ENCODE measurements around the gene MAPK12. TPM values are rescaled to one million over a fixed set of nuclear protein-coding genes. Genes with fewer than 3 reads are reported as not detected.

MAPK12 gene
- total RNA-seq, 4 donors from 2014 or later, result 3.1 to 5.1 (median 3.7) TPM

GRCh38 chr22:50289942-50290630, 28.6 kb upstream of the MAPK12 start:
- peaks cover 34 to 36% of the 10 kb centered on the region in 2 donors for H3K4me1 ChIP-seq
- intact Hi-C loops (cut with DNase I), result no loop called here
- H3K36me3 ChIP-seq, result peaks cover 45 to 47% of the 10 kb centered on the region in 2 donors
- no peaks in the 10 kb centered on the region for H3K27me3 ChIP-seq
- no peak overlapping the region for H3K4me3 ChIP-seq (replicated peaks in 1 of 3)
- WGBS, 2 donors, result 87 to 92% methylated on average over 3 to 27 of the region's 37 CpGs
- TF ChIP-seq, protein P1, sequence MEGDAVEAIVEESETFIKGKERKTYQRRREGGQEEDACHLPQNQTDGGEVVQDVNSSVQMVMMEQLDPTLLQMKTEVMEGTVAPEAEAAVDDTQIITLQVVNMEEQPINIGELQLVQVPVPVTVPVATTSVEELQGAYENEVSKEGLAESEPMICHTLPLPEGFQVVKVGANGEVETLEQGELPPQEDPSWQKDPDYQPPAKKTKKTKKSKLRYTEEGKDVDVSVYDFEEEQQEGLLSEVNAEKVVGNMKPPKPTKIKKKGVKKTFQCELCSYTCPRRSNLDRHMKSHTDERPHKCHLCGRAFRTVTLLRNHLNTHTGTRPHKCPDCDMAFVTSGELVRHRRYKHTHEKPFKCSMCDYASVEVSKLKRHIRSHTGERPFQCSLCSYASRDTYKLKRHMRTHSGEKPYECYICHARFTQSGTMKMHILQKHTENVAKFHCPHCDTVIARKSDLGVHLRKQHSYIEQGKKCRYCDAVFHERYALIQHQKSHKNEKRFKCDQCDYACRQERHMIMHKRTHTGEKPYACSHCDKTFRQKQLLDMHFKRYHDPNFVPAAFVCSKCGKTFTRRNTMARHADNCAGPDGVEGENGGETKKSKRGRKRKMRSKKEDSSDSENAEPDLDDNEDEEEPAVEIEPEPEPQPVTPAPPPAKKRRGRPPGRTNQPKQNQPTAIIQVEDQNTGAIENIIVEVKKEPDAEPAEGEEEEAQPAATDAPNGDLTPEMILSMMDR (IDR thresholded peaks at IDR 0.05), result no peak
- TF ChIP-seq POLR2A (IDR thresholded peaks at IDR 0.05), result no peak
- H3K9me3 ChIP-seq, result no peaks in the 10 kb centered on the region
- no peak overlapping the region for H3K27ac ChIP-seq
- no peak for DNase-seq

- H3K4me3 ChIP-seq (replicated peaks in 1 of 3), result no peak overlapping the region
- TF ChIP-seq POLR2A (IDR thresholded peaks at IDR 0.05), result no peak
- TF ChIP-seq, protein P1 (IDR thresholded peaks at IDR 0.05), result no peak
- H3K4me1 ChIP-seq, result peaks cover 27 to 28% of the 10 kb centered on the region in 2 donors
- 96% methylated on average over 41 to 42 of the region's 57 CpGs for WGBS, 2 donors
- H3K27ac ChIP-seq, result no peak overlapping the region
- no peaks in the 10 kb centered on the region for H3K9me3 ChIP-seq
- H3K36me3 ChIP-seq, result peaks cover 48 to 53% of the 10 kb centered on the region in 2 donors
- no peak for DNase-seq
- intact Hi-C loops (cut with DNase I), result no loop called here
- H3K27me3 ChIP-seq, result no peaks in the 10 kb centered on the region
These were observed 27.9 kb upstream of the MAPK12 start for GRCh38 chr22:50289151-50289941.

DNA sequence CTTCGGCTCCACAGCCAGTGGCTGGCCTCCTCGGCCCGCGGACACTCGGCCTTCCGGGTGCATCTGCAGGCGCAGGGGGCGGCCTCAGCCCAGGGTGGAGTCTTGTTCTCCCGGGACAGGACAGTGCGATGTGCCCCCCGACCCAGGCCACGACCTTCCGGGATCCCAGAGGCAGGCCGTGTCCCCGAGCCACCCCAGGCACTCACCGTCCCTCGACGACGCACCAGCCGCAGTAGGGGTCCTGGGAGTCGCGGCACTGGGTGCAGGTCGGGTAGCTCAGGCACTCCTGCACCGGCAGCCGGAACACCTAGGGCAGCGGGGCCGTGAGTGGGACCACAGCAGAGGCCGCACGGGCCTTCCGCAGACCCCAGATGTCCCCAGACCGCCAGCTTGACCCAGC, 26.2 kb upstream of the MAPK12 start:
- 91% methylated on average over 13 of the region's 31 CpGs; no CpG with 5 or more reads in 1 of the 2 donors for WGBS, 2 donors
- Histone ChIP-seq H3K4me1 (peaks cover 11 to 16% of the 10 kb centered on the region in 2 donors), H3K4me3 (replicated peaks in 1 of 3) (no peak overlapping the region), H3K36me3 (peaks cover 64 to 69% of the 10 kb centered on the region in 2 donors), H3K27me3 (no peaks in the 10 kb centered on the region), H3K27ac (no peak overlapping the region), H3K9me3 (no peaks in the 10 kb centered on the region)
- intact Hi-C loops (cut with DNase I), result no loop called here
- no peak for TF ChIP-seq POLR2A (IDR thresholded peaks at IDR 0.05)
- TF ChIP-seq, protein P1 (IDR thresholded peaks at IDR 0.05), result no peak
- no peak for DNase-seq

DNA sequence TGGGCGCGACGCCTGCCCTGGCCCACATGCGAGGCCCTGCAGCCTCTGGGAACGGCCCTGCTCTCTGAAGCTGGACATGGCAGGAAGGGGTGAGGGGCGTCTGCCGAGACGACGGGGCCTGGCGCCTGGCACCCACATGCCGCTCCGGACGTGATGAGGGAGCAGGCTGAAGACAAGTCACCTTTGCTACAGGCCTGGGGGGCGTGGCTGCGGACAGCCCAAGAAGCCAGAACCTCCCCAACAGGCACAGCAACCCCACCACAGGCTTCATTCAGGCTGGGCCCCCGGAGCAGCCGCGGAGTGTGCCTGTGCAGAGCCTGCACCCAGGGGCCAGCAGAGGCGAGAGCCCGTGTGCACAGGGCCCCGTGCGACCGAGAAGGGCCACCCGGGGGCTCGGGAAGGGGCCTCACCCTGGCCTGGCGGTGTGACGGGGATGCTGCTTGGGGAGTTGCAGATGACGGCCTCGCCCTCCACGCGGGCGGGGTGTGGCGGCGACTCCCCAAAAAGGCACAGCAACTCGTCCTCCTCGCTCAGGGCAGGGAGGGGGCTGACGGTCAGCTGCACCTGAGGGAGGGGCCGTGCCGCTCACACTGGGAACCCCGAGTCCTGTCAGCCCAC, 25.3 kb upstream of the MAPK12 start:
- no peak overlapping the region for H3K27ac ChIP-seq
- no peak for DNase-seq
- no peak overlapping the region for H3K4me3 ChIP-seq (replicated peaks in 1 of 3)
- no peaks in the 10 kb centered on the region for H3K27me3 ChIP-seq
- no peaks in the 10 kb centered on the region for H3K9me3 ChIP-seq
- WGBS, 2 donors, result 92 to 95% methylated on average over 10 to 16 of the region's 40 CpGs
- H3K4me1 ChIP-seq, result peaks cover 2 to 16% of the 10 kb centered on the region in 2 donors
- TF ChIP-seq, protein P1 (IDR thresholded peaks at IDR 0.05), result no peak
- TF ChIP-seq POLR2A (IDR thresholded peaks at IDR 0.05), result no peak
- intact Hi-C loops (cut with DNase I), result no loop called here
- H3K36me3 ChIP-seq, result peaks cover 73 to 78% of the 10 kb centered on the region in 2 donors

All from thyroid gland (tissue), 4 donors.